Activated CD4-positive, alpha-beta T cell treated with anti-CD3 and anti-CD28 coated beads, Interleukin-2, amount 50 U/mL, for 16 hours (primary cell): ENCODE results near the gene PDP2.
"Not testable (repeated sequence)": the region's sequence is repeated elsewhere in the genome, so short reads cannot be mapped to it uniquely, and the experiment has no call there.

Source experiments
- DNase-seq: peaks from one replicate; pipeline ENCODE4 v3.0.0-alpha.2; 2020

Gene PDP2

DNA sequence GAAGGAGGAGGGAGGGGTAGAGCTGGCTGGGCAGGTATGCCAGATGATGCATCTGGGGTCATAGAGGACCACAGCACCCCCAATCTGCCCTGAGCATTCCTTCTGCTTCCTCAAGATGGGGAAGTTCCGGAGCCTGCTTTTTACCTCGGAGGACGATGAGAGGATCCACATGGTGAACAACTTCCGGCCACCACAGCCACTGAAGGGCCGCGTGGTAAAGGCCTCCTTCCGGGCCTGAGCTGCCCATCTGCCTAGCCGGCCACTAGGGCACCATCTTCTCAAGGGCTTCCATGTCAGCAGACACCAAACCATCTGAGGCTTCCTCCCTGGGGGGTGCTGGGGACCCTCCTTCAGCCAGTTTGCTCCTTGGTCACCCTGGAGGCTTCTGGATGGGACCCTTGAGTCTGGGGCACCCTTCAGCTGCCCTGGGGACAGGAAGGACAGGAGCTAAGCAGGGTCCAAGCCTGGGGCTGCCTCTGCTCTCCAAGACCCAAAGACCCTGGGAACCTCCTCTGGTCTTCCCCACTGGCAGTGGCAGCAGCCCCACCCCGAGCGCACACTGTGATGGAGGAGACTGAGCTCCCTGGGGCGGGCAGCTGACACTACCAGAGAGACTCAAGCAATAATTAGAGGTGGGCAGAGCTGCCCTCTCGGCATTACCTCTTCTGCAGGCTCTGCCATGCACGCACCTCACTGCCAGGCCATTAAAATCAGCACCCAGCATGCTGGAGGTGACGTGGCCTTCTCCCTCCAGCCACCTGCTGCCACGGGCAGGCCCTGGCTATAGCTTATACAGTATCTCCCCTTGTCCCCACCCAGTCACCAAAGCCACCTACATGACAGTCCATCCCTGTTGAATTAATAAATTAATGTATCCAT, 26.8 kb upstream of the PDP2 start:
- DNase-seq, result no peak

DNA sequence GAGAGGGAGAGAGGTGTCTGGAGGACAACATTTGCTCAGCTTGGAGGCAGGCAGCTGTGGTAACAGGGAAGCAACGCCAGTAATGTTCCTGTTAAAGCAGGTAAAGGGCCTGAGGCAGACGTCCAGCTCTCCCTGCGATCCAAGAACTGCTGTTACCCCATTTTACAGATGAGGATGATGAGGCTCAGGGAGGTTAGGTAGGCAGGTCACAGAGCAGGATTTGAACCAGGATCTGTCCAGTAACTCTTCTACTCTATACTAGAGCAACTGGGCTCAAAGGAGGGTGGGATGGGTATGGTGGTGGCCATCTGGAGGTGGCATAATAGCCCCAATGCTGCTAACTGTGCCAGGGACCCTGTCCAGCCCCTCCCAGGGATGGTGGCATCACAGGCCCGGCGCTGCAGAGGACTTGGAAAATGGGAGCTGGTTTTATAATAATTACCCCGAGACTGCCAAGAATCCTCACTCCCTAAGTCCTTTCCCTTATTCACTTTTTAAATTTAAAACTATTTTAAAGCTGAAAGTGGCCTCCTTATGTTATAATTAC, 24.1 kb upstream of the PDP2 start:
- no peak for DNase-seq

DNA sequence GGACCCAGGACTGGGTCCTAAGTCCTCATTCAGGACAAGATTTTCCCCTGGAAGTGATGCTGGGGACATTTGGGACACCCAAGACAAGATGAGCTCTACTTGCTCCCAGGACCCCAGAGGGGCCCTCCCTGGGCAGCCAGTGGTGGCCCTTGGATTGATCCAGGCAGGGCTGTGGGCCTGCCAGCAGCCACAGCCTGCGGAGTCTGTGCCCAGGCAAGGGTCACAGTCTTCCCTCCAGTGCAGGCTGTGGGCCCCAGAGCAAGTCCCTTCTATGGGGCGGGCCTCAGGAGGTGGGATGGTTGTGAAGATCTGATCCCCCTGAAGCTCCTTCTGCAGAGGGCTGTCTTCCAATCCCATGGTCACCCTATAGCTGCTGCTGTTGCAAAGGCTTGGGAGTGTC, 23.5 kb upstream of the PDP2 start:
- DNase-seq, result no peak

DNA sequence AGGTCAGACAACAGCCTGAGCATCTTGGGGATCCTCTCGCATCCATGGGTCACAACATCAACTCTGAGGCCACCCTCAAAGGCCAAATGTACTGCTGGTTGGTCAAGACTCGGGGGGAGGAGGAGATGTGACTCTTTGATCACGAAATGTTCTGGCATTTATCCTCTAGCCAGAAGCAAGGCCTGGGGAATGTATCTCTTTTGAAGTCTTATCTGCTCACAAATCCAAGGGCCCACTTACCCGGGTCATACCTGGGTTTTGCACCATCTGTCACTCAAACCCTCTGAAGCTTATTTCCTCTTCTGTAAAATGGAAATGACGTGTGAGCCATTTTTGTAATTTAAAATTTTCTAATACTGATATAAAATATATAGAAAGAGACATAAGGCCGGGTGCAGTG, 22.9 kb upstream of the PDP2 start:
- no peak for DNase-seq

DNA sequence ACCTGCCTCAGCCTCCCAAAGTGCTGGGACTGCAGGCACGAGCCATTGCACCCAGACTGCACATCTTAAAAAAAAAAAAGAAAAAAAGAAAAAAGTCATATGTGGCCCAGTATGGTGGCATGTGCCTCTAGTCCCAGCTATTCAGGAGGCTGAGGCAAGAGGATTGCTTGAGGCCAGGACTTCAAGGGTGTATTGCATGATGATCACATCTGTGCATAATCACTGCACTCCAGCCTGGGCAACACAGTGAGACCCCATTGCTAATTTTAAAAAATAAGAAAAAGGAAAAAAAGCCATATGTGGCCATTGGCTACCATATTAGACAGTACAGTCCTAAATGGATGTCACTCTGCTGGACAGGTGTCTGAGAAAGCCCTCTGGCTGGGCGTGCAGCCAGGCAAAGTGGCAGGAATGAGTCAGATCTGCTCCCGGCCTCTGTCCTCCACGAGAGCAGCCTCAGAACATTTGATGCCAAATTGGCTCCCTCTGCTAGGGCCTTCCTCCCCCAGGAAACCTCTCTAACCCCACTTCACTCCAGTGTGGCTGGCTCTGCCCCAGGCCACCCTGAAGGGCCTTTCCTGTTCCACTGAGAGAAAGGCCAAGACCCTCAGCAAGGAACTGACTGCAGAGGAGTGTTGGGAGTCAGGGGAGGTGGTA, 21.4 kb upstream of the PDP2 start:
- DNase-seq, result no peak

DNA sequence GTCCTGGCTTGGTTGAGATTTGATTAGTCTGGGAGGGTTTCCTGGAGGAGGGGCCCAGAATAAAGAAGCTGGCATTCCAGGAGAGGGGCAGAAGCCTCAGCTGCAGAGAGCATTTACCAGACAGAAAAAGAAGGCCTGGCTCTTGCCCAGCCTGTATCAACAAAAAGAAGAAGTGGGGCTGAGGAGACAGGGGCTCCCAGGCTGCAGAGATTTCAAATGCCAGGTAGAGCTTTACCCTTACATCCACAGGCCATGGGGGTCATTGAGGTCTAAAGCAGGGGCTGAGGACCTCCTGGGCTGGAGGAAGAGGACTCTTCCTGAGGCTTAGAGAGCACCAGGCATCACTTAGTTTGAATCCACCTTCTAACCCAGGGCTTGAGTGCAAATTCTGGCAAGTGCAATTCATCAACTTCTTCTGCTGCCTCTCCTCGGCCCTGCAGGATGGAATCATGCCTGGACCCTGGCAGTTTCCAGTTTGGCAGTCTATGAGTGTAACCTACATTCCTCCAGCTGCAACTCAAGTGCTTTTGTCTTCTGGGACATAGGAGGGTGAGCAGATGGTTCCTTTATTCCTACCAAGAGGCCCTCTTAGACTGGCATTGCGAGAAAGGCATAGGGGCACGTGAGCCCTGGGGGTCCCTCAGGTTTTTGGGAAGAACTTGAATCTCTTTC, 20.8 kb upstream of the PDP2 start:
- no peak for DNase-seq

DNA sequence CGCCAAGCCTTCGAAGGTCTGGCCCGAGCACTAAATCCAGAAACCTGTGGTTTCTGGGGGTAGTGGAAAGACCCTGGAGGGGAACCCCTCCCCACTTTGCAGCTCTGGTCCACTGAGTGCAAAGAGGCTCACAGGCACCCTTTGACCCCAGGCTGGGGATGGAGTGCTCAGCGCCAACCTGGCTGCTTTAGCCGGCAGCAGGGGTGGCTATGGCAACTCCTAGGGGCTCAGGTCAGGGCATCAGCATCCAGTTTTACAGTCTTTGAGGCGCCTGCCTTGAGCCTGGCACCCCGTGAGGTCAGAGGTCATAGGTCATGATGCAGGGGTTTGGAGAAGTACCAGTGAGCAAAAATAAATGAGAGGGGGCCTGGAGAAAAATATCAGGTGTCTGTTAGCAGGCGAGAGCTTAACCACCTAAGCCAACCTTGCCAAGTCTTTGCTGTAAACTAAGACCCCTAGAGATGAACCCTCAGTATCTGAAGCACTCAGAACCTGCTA, 18.2 kb upstream of the PDP2 start:
- DNase-seq, result no peak

DNA sequence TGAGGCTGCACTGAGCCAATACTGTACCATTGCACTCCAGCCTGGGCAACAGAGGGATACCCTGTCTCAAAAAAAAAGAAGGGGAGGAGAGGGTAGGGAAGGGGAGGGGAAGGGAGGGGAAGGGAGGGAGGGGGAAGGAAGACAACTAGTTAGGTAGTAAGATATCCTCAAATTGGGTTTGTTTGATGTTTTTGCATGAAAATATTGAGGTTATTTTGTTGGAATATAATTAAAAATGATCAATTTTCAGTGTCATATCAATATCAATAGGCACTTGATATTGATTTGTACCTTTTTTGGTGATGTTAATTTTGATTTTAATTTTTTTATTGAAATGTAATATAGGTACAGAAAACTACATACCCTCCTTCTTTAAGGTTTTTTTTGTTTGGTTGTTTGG, 16.6 kb upstream of the PDP2 start:
- no peak for DNase-seq

DNA sequence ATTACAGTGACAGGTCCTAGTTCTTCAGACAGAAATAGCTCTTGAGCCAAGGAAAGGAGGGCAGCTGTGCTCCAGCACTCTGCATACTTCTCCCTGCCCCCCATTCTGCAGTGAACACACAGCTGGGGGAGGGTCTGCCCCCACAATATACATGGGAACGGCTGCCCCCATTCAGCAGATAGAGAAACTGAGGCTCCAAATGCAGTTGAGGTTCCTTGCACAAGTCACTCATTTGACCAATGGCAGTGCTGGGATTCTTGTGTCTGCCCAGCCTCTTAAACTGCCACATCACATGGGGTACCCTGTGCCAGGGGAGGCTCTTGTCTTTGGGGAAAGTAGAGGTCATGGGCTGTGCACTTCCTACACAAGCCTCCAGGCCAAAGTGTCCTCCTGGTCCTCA, 10.9 kb upstream of the PDP2 start:
- no peak for DNase-seq

DNA sequence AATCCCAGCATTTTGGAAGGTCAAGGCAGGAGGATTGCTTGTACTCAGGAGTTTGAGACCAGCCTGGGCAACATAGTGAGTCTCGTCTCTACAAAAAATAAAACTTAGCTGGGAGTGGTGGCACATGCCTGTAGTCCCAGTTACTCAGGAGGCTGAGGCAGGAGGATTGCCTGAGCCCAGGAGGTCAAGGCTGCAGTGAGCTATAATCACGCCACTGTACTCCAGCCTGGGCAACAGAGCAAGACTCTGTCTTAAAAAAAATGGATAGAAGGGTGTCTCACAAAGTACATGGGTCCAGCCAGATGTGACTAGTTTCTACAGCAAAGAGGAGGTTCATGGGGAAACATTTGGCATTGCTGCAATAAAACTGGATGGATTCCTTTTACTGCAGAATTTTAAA, 9.0 kb upstream of the PDP2 start:
- not testable (repeated sequence) for DNase-seq

DNA sequence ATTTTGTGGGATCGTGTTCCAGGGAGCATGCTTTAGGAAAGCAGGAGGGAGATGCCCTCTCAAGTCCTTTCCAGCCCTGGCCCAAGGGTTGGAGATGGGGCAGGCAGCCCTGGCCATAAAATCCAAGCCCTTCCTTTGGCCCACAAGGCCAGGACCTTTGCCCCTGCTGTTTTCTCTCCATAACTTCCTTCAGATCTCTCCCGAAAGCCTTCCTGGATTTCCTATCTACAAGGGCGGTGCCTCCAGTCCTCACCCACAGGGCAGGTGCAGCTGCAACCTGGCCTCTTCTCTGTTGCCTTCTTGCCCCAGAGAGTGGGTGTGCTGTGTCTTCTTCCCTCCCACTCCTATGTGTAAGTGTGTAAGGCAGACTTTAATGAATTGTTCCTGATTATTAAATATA, 8.5 kb upstream of the PDP2 start:
- DNase-seq, result no peak

DNA sequence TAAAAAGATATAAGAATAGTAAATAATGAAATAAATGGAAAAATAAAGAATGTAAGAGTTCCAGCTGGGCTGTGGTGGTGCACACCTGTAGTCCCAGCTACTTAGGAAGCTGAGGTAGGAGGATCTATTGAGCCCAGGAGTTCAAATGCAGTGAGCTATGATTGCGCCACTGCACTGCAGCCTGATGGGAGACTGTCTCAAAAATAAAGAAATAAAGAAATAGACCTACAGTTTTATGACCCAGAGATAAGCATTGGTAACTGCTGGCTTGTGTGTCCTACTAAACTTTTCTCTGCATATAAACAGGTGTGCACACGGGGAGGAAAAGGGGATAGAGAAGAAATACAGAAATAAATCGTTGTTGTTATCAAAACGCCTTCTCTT, 7.8 kb upstream of the PDP2 start:
- DNase-seq, result no peak

DNA sequence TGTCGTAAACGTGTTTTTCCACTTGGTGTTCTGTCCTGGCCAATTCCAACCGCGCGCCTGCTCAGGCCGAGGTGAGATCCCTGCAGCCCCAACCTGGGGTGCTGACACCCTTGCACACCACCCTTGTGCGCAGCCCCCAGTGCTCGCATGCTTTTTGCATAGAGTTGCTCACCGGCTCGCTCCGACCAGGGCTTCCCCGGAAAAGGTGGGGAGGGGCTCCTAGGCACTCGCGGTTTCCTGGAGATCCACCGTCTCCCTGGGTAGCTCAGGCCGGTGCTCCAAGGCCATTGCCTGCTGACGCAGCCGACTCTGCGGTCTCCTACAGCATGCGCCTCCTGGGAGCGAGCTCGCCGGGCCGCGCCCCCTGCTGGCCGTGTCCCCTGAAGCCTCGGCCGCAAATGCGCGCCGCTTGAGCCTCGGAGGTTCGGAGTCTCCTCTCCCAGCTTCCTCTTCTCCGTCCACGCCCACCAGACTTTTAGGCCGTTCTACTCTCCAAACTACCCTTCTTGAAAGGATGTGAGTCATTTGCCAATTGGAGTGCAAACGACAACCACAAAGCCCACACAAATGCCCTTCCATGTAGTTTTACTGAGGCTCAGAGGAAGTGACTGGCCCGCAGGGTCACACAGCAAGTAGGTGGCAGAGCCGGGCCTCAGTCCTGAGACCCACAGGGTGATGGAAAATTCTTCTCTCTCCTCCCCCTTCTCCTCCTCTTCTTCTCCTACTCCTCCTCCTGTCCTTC, 7.2 kb upstream of the PDP2 start:
- peak; percentile 99 for DNase-seq

DNA sequence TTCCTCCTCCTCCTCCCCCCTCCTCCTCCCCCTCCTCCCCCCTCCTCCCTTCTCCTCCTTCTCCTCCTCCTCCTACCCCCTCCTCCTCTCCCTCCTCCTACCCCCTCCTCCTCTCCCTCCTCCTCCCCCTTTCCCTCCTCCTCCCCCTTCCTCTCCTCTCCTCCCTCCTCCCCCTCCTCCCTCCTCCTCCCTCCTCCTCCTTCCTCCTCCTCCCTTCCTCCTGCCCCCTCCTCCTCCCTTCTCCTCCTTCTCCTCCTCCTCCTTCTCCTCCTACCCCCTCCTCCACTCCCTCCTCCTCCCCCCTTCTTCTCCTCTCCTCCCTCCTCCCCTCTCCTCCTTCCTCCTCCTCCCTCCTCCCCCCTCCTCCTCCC, 6.6 kb upstream of the PDP2 start:
- DNase-seq, result no peak

DNA sequence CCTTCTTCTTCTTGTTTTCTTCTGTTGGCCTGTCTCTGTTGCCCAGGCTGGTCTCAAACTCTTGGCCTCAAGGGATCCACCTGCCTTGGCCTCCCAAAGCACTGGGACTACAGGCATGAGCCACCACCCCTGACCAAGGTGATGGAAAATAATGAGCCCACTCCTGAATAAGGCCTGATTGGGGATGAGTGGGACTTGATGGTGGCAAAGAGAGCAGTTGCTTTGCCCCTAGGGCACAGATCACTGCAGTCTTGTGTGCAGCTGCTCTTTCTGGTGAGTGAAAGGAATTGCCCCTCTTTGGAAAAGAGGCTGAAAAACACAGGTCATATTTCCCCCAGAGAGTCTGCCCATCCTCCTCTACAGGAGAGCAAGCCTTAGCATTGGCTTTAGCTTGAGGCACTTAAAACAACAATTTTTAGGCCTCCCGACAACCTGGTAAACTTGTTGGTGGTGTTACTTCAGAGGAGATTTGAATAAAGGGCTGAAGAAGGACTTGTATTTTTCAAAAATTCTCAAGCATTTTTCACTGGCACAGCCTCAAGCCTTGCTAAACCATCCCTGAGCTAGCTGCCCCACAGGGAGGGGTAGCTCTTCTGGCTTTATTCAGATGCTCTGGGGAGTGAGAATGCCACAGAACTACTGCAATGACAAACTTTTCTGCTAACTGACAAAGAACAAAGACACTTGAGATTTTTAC, 6.1 kb upstream of the PDP2 start:
- peak; percentile 75 for DNase-seq

DNA sequence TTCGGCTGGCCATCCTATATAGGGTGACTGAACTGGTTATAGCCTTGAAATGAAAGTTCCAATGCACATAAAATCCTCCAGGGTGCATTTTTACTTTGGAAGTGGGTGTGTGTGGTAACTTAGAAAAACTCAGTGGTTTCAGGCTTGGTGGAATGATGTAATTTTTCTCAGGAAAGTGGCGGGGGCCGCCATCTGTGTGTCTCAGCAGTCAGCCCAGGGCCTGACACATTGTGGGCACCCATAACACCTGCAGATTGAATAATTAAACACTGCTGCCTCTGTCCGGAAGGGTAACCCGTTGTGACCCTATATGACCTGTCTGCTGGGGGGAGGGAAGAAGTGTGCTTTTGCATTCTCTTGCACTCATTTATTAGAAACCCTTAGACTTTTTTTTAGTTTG, 2.2 kb upstream of the PDP2 start:
- DNase-seq, result peak; percentile 72

DNA sequence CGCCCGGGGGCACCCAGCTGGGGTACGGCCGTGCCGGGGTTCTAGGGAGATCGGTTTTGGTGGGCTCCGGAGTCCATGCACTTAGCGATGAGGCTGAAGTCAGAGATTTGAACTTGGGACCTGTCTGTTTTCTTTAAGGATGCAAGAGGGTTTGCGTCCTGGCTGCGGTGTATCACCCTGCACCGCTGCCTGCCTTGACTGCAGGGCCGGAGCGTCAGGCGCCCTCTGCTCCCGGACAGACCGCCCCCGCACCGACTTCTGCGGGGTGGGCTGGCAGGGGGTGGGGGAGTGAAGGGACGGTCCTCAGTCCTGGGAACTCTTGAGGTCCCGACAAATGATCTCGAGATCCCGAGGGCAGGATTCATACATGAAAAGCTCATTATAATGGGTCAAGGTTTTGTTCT, 701 bp downstream of the PDP2 start:
- peak; percentile 17 for DNase-seq

DNA sequence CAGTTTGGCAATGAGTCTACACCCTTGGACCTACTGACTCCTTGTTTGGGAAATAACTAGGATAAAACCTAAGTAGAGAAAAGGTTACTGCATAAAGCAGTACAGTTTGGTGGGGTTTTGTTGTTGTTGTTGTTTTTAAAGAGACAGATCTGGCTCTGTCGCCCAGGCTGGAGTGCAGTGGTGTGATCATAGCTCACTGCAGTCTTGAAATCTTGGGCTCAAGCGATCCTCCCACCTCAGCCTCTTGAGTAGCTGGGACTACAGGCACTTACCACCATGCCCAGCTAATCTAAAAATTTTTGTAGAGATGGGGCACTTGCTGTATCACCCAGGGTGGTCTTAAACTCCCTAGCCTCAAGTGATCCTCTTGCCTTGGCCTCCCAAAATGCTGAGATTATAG, 1.2 kb downstream of the PDP2 start:
- no peak for DNase-seq

DNA sequence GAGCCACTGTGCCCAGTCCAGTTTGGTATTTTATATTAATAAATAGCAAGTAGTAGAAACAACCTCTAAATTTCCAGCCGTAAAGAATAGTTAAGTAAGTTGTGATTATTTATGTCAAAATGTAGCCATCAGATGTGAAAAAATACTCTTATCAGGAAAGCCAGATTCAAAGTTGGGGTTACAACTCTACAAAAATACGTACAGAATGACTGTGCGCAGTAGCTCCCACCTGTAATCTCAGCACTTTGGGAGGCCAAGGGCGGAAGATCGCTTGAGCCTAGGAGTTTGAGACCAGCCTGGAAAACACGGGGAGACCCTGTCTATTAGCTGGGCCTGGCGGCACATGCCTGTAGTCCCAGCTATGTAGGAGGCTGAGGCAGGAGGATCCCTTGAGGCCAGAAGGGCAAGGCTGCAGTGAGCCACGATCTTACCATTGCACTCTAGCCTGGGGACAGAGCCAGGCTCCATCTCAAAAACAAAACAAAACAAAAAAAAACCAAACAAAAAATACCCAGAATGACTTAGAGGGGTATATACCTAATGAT, 1.7 kb downstream of the PDP2 start:
- no peak for DNase-seq

DNA sequence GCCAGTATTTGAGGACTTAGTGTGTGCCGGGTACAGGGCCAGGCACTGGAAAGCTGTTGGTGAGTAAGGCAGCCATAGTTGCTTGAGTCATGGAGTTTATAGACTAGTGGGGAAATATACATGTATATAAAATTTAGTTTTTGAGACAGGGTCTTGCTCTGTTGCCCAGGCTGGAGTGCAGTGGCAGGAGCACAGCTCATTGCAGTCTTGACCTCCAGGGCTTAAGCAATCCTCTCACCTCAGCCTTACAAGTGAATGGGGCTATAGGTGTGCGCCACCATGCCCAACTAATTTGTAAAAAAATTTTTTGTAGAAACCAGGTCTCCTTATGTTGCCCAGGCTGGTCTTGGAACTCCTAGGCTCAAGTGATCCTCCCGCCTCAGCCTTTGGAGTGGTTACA, 2.4 kb downstream of the PDP2 start:
- DNase-seq, result no peak

DNA sequence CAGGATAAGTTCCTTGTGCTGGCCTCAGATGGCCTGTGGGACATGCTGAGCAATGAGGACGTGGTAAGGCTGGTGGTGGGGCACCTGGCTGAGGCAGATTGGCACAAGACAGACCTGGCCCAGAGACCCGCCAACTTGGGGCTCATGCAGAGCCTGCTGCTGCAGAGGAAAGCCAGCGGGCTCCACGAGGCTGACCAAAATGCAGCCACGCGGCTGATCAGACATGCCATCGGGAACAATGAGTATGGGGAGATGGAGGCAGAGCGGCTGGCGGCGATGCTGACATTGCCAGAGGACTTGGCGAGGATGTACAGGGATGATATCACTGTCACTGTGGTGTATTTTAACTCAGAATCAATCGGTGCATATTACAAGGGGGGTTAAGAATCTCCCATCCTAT, 5.2 kb downstream of the PDP2 start:
- no peak for DNase-seq

DNA sequence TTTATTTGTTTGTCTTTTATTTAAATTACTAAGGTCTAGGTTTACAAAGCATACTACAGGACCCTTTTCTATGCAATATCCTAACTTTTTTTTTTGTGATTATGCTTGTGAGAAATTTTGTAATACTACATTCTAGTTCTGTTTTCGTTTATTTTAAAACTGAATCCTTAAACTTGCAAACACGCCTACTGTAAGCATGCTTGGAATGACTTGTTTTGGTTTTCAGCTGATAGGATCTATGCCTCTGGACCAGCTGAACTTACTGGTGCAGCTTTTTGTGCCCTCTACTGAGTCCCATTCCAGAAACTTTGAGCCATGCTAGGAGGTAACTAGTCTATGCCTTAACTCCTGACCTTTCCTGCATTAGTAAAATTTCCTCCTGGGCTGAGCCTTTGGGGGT, 6.0 kb downstream of the PDP2 start:
- no peak for DNase-seq
